K562 (cell line): ENCODE results near the gene GRIK1. TPM values are rescaled to one million over a fixed set of nuclear protein-coding genes. Genes with fewer than 3 reads are reported as not detected.

Experiments
- BRD4 ChIP-seq: fragments of 200-600 bp; sonication (generic); IDR thresholded peaks from 2 replicates; pipeline ENCODE4 v1.6.1; 2017; ENCODE audit warnings: inconsistent platforms
- CCAR2 ChIP-seq: fragments of 200-400 bp; formaldehyde crosslinking; IDR thresholded peaks from 2 replicates; pipeline ENCODE4 v1.6.1; 2017; ENCODE audit warnings: mild to moderate bottlenecking, low read depth, low read length
- KDM4B ChIP-seq, 2 experiments: fragments of 450-650 bp in 1 of 2; sonication (generic) in 1 of 2; IDR thresholded peaks; 2 replicates each; pipeline ENCODE4 v1.6.1; 2016 to 2017; ENCODE audit warnings: borderline replicate concordance in 2 of 2, antibody characterized with exemption in 1 of 2, low read depth in 1 of 2, mild to moderate bottlenecking in 1 of 2
- KHSRP ChIP-seq: fragments of 450-650 bp; IDR thresholded peaks from 2 replicates; pipeline ENCODE4 v1.6.1; 2017
- MAFK ChIP-seq: IDR thresholded peaks from 2 replicates; pipeline ENCODE4 v1.6.1; 2011; ENCODE audit warnings: low read length, improper control_type of control experiment
- NCOA2 ChIP-seq, 2 experiments: fragments of 450-650 bp; IDR thresholded peaks; 2 replicates each; pipeline ENCODE4 v1.6.1; 2018; ENCODE audit warnings: mild to moderate bottlenecking in 2 of 2, moderate library complexity in 1 of 2; ENCODE audit not compliant: partially characterized antibody in 2 of 2
- TAF9B ChIP-seq: fragments of 450-650 bp; IDR thresholded peaks from 2 replicates; pipeline ENCODE4 v1.6.1; 2018; ENCODE audit warnings: mild to moderate bottlenecking; ENCODE audit not compliant: partially characterized antibody
- YY1 ChIP-seq, 3 experiments: IDR thresholded peaks; 2 replicates each; pipeline ENCODE4 v1.6.1; 2011; ENCODE audit warnings: low read length in 2 of 3, mild to moderate bottlenecking in 2 of 3, moderate library complexity in 2 of 3, borderline replicate concordance in 1 of 3, control low read depth in 1 of 3, low read depth in 1 of 3; ENCODE audit not compliant: insufficient read depth in 3 of 3, insufficient replicate concordance in 2 of 3, control insufficient read depth in 1 of 3, insufficient read length in 1 of 3; ENCODE audit errors: extremely low read depth in 1 of 3
- polyA plus RNA-seq, 8 experiments: library from polyadenylated mRNA; depleted of rRNA in 4 of 8; stranded (reverse) in 5 of 8; unstranded in 3 of 8; fragments of >200 nt; fragmentation: Nextera tagmentation in 2 of 8; fragmentation: Illumina TruSeq in 1 of 8; extraction: Ambion mirVana in 2 of 8; extraction: Trizol in 1 of 8; gene quantifications; 2 replicates each; pipeline versions ENCODE4 v1.2.1 to v1.2.3, GENCODE V29; 2011 to 2014; ENCODE audit warnings: inconsistent platforms in 1 of 8, missing spikeins in 1 of 8
- total RNA-seq, 7 experiments: library from RNA; depleted of rRNA in 6 of 7; stranded (reverse); fragments of >200 nt in 6 of 7; fragmentation: Illumina TruSeq in 2 of 7; extraction: Trizol in 2 of 7; gene quantifications; 2 replicates each; pipeline versions ENCODE4 v1.2.1 to v1.2.3, GENCODE V29; 2011 to 2021; ENCODE audit warnings: low replicate concordance in 1 of 7
- TF ChIP-seq, protein P1 (sequence below): fragments of 250-450 bp; sonication (Bioruptor Pico); IDR thresholded peaks from 2 replicates; pipeline ENCODE4 v1.4.0; 2020; ENCODE audit warnings: mild to moderate bottlenecking, moderate library complexity, borderline replicate concordance
- TF ChIP-seq, protein P2 (sequence below), 3 experiments: fragments of 200-800 bp in 1 of 3; fragments of 250-450 bp in 1 of 3; fragments of 450-650 bp in 1 of 3; sonication (Bioruptor Pico) in 1 of 3; sonication (Bioruptor generic) in 1 of 3; formaldehyde crosslinking in 1 of 3; IDR thresholded peaks; 2 replicates each; pipeline versions ENCODE4 v1.6.1 to v1.8.0; 2016 to 2022; ENCODE audit warnings: mild to moderate bottlenecking in 2 of 3, missing genetic modification characterization in 2 of 3, missing compliant biosample characterization in 1 of 3, moderate library complexity in 1 of 3
- TF ChIP-seq, protein P3 (sequence below): fragments of 450-650 bp; formaldehyde crosslinking; IDR thresholded peaks from 2 replicates; pipeline ENCODE4 v1.4.0; 2022; ENCODE audit warnings: missing genetic modification characterization
- TF ChIP-seq, protein P4 (sequence below): fragments of 450-650 bp; IDR thresholded peaks from 2 replicates; pipeline ENCODE4 v1.6.1; 2014; ENCODE audit warnings: low read depth, mild to moderate bottlenecking, moderate library complexity, borderline replicate concordance

The GRIK1 gene
- total and polyA plus RNA-seq, 9 of the 15 experiments (the other 6 are each of a cell fraction or from before 2014, with no cell fraction given), result 0.17 to 2.8 (median 0.53) TPM

DNA sequence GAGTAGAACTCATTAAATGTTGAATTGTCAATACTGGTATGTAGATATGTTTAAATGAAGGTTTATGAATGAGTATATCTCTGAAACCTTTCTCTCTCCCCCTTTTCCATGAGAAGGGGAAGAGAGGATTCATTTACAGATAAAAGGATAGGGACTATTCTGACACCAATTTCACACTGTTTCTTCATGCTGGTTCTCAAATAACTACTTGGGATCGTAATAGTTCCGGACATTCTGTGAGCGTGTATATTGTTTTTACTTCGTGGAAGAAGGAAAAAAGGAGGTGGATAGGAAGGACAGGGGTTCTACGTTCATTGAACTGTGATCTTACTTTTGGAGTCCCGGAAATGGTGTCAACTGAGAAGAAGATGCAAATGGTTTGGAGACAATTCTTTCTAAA, 284.2 kb downstream of the GRIK1 start (continued):
- TF ChIP-seq NCOA2 (IDR thresholded peaks at IDR 0.05; ENCODE audit: partially characterized antibody in 2 of 2), result peak in 1 of 2 experiments; percentile 10
- no peak for TF ChIP-seq MAFK
- TF ChIP-seq, protein P1, sequence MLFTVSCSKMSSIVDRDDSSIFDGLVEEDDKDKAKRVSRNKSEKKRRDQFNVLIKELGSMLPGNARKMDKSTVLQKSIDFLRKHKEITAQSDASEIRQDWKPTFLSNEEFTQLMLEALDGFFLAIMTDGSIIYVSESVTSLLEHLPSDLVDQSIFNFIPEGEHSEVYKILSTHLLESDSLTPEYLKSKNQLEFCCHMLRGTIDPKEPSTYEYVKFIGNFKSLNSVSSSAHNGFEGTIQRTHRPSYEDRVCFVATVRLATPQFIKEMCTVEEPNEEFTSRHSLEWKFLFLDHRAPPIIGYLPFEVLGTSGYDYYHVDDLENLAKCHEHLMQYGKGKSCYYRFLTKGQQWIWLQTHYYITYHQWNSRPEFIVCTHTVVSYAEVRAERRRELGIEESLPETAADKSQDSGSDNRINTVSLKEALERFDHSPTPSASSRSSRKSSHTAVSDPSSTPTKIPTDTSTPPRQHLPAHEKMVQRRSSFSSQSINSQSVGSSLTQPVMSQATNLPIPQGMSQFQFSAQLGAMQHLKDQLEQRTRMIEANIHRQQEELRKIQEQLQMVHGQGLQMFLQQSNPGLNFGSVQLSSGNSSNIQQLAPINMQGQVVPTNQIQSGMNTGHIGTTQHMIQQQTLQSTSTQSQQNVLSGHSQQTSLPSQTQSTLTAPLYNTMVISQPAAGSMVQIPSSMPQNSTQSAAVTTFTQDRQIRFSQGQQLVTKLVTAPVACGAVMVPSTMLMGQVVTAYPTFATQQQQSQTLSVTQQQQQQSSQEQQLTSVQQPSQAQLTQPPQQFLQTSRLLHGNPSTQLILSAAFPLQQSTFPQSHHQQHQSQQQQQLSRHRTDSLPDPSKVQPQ (CRISPR knock-in tag), result no peak
- 0 out of 4 replicates have a peak, but pooled peaks of 1 of the 2 experiments have one; percentile 34 for TF ChIP-seq KDM4B (IDR thresholded peaks at IDR 0.05; ENCODE audit: borderline replicate concordance in 2 of 2, low read depth in 1 of 2)
- TF ChIP-seq, protein P2, sequence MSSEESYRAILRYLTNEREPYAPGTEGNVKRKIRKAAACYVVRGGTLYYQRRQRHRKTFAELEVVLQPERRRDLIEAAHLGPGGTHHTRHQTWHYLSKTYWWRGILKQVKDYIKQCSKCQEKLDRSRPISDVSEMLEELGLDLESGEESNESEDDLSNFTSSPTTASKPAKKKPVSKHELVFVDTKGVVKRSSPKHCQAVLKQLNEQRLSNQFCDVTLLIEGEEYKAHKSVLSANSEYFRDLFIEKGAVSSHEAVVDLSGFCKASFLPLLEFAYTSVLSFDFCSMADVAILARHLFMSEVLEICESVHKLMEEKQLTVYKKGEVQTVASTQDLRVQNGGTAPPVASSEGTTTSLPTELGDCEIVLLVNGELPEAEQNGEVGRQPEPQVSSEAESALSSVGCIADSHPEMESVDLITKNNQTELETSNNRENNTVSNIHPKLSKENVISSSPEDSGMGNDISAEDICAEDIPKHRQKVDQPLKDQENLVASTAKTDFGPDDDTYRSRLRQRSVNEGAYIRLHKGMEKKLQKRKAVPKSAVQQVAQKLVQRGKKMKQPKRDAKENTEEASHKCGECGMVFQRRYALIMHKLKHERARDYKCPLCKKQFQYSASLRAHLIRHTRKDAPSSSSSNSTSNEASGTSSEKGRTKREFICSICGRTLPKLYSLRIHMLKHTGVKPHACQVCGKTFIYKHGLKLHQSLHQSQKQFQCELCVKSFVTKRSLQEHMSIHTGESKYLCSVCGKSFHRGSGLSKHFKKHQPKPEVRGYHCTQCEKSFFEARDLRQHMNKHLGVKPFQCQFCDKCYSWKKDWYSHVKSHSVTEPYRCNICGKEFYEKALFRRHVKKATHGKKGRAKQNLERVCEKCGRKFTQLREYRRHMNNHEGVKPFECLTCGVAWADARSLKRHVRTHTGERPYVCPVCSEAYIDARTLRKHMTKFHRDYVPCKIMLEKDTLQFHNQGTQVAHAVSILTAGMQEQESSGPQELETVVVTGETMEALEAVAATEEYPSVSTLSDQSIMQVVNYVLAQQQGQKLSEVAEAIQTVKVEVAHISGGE (CRISPR knock-in tag; IDR thresholded peaks at IDR 0.05), result 0 out of 6 replicates have a peak, but pooled peaks of 1 of the 3 experiments have one; percentile 1
- TF ChIP-seq KHSRP, result no peak
- peak; percentile 2; the same call in 1 of the 2 replicates for TF ChIP-seq BRD4
- TF ChIP-seq YY1 (IDR thresholded peaks at IDR 0.05; ENCODE audit: borderline replicate concordance in 1 of 3, control insufficient read depth in 1 of 3, extremely low read depth in 1 of 3, insufficient read depth in 3 of 3, insufficient read length in 1 of 3, insufficient replicate concordance in 2 of 3, low read depth in 1 of 3, low read length in 2 of 3), result no peak
- TF ChIP-seq, protein P3, sequence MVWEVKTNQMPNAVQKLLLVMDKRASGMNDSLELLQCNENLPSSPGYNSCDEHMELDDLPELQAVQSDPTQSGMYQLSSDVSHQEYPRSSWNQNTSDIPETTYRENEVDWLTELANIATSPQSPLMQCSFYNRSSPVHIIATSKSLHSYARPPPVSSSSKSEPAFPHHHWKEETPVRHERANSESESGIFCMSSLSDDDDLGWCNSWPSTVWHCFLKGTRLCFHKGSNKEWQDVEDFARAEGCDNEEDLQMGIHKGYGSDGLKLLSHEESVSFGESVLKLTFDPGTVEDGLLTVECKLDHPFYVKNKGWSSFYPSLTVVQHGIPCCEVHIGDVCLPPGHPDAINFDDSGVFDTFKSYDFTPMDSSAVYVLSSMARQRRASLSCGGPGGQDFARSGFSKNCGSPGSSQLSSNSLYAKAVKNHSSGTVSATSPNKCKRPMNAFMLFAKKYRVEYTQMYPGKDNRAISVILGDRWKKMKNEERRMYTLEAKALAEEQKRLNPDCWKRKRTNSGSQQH (CRISPR knock-in tag), result no peak
- no peak for TF ChIP-seq TAF9B
- no peak for TF ChIP-seq CCAR2
- TF ChIP-seq, protein P4, sequence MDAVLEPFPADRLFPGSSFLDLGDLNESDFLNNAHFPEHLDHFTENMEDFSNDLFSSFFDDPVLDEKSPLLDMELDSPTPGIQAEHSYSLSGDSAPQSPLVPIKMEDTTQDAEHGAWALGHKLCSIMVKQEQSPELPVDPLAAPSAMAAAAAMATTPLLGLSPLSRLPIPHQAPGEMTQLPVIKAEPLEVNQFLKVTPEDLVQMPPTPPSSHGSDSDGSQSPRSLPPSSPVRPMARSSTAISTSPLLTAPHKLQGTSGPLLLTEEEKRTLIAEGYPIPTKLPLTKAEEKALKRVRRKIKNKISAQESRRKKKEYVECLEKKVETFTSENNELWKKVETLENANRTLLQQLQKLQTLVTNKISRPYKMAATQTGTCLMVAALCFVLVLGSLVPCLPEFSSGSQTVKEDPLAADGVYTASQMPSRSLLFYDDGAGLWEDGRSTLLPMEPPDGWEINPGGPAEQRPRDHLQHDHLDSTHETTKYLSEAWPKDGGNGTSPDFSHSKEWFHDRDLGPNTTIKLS, result no peak
